Motor neuron (in vitro differentiated cells): ENCODE data around the gene PRKAR1B. TPM values are rescaled to one million over a fixed set of nuclear protein-coding genes. Genes with fewer than 3 reads are reported as not detected.

Source experiments
- ATAC-seq, 8 experiments: fragments of 200-7000 bp; cut with Tn5 transposase; replicated peaks in 6 of 8; 2 replicates each; pipeline ENCODE4 v1.8.0; 2021; ENCODE audit warnings: mild to moderate bottlenecking in 8 of 8, moderate library complexity in 8 of 8
- H3K27ac ChIP-seq, 2 donors: fragments of 250-450 bp; sonication (Bioruptor Pico); 2 replicates each; pipeline ENCODE4 v1.9.0; 2021; ENCODE audit warnings: antibody characterized with exemption in 2 of 2, mild to moderate bottlenecking in 2 of 2, moderate library complexity in 1 of 2
- H3K4me1 ChIP-seq, 2 donors: fragments of 250-450 bp; sonication (Bioruptor Pico); replicated peaks in 1 of 2; 2 replicates each; pipeline ENCODE4 v1.6.1; 2021; ENCODE audit warnings: antibody characterized with exemption in 2 of 2, mild to moderate bottlenecking in 2 of 2, moderate library complexity in 1 of 2
- H3K4me3 ChIP-seq, 5 donors: fragments of 250-450 bp; sonication (Bioruptor Pico); 2 replicates each; pipeline ENCODE4 v1.9.0; 2021; ENCODE audit warnings: antibody characterized with exemption in 5 of 5, mild to moderate bottlenecking in 5 of 5, moderate library complexity in 4 of 5
- WGBS, 10 experiments: fragments of 450-650 bp; shearing (Covaris generic); methylation state at CpG; one replicate each; pipeline ENCODE4 v1.0.0; 2022; 5-methylcytosine and 5-hydroxymethylcytosine counted together
- in situ Hi-C, 9 experiments: fragments of 400-800 bp; cut with MboI; loops; one replicate each; pipeline ENCODE4 v1.15.0; 2021; ENCODE audit warnings: low sequenced_read_pairs in 9 of 9, low pct_unique_long_range_greater_than_20kb in 2 of 9; ENCODE audit not compliant: unreplicated experiment in 9 of 9
- total RNA-seq, 8 experiments: library from RNA; unstranded; fragments of 300-600 nt; gene quantifications; 2 replicates each; pipeline versions ENCODE4 v1.2.3 to v1.2.4, GENCODE V29; 2022

The PRKAR1B gene
- total RNA-seq, 8 experiments from 2014 or later, result 14.3 to 42.2 (median 19.0) TPM

- 85 to 94% (median 92%) methylated on average over 4 to 12 of the region's 65 CpGs; no CpG with 5 or more reads in 6 of the 10 experiments for WGBS, 10 experiments
- no peak overlapping the region for H3K4me3 ChIP-seq
- no peak overlapping the region for H3K27ac ChIP-seq
- in situ Hi-C loops, result no loop called here
- no peak for ATAC-seq
- no peaks in the 10 kb centered on the region for H3K4me1 ChIP-seq
Measured at GRCh38 chr7:767941-768731, 41.1 kb upstream of the PRKAR1B start.

DNA sequence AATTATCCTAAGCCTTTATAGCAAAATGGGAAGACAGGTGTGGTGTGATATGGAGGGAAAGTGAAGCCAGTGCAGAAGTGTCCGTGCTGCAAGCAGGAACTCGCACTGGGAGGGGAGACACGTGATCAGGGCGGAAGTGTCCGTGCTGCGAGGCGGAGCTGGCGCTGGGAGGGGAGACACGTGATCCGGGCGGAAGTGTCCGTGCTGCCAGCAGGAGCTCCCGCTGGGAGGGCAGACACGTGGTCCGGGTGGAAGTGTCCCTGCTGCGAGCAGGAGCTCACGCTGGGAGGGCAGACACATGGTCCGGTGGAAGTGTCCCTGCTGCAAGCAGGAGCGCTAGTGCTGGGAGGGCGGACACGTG lies 40.5 kb upstream of the PRKAR1B start:
- 76 to 100% (median 88%) methylated on average over 1 to 12 of the region's 21 CpGs; no CpG with 5 or more reads in 7 of the 10 experiments for WGBS, 10 experiments
- peak in 2 of 8 experiments; percentile 14 to 20 for ATAC-seq
- no peak overlapping the region for H3K27ac ChIP-seq
- no peaks in the 10 kb centered on the region for H3K4me1 ChIP-seq
- in situ Hi-C loops, result no loop called here
- no peak overlapping the region for H3K4me3 ChIP-seq

DNA sequence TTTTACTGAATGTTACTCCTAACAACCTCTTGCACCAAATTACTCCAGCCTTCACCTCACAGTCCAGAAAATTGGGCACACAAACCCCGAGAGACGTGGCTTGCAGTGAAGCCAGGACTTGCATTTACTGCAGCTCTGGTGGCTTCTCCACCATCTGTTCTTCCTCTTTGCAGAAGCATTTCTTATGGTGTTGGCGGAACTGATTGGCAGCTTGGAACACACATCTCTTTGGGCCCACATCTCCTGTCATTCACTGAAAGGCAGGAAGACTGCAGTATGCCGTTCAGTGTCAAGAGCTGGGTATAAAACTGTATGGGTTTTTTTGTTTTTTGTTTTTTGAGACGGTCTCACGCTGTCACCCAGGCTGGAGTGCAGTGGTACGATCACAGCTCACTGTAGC lies 38.3 kb upstream of the PRKAR1B start:
- Histone ChIP-seq H3K27ac (no peak overlapping the region), H3K4me1 (no peaks in the 10 kb centered on the region), H3K4me3 (no peak overlapping the region)
- in situ Hi-C loops, result no loop called here
- WGBS, 10 experiments, result 91 to 100% (median 100%) methylated on average over 1 to 5 of the region's 7 CpGs; no CpG with 5 or more reads in 4 of the 10 experiments
- ATAC-seq, result no peak

DNA sequence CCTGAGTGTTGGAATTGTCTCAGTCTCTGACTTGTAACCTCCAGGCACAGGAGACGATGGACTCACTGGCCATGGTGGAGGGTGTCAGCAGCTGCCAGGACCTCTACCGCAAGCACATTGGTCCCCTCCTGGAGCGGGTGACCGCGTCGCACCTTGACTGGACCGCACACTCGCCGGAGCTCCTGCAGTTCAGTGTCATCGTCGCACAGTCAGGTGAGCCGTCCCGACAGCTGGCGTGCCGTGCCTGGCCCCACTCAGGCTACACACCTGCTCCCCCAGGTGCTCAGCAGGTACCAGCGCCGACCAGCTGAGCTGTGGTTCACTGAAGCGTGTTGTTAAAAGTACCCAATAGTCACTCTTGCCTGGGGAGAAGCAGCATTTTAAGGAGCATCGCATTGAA lies 36.7 kb upstream of the PRKAR1B start:
- Histone ChIP-seq H3K4me1 (no peaks in the 10 kb centered on the region), H3K27ac (no peak overlapping the region), H3K4me3 (no peak overlapping the region)
- in situ Hi-C loops, result no loop called here
- ATAC-seq, result no peak
- WGBS, 10 experiments, result 97 to 100% methylated on average over 3 to 6 of the region's 19 CpGs; no CpG with 5 or more reads in 8 of the 10 experiments

DNA sequence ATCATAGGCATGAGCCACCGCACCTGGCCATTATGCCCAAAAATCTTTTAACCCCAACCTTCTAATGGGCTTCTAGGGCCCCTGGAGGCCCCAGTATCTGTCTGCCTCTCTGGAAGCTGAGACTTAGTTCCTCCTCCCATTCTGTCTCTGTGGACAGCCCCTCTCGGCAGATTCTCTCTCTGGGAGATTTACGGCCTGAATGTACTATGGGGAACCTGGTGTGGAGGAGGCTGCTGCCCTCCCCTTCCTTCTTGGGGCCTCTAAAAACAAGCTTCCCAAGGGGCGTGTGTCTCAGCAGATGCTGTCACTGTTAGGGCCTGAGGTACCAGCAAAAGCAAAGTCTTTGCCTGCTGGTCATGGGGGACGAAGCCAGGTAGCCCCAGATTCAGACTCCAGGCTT lies 35.8 kb upstream of the PRKAR1B start:
- 93 to 100% (median 100%) methylated on average over 1 to 2 of the region's 5 CpGs; no CpG with 5 or more reads in 6 of the 10 experiments for WGBS, 10 experiments
- H3K4me3 ChIP-seq, result no peak overlapping the region
- H3K27ac ChIP-seq, result no peak overlapping the region
- no peaks in the 10 kb centered on the region for H3K4me1 ChIP-seq
- in situ Hi-C loops, result no loop called here
- peak in 2 of 8 experiments; percentile 8 to 43 for ATAC-seq

GRCh38 chr7:761631-762030 lies 34.5 kb upstream of the PRKAR1B start:
- Histone ChIP-seq H3K27ac (no peak overlapping the region), H3K4me3 (no peak overlapping the region), H3K4me1 (no peaks in the 10 kb centered on the region)
- in situ Hi-C loops, result no loop called here
- ATAC-seq, result no peak
- 80 to 100% (median 100%) methylated on average over 1 to 5 of the region's 11 CpGs; no CpG with 5 or more reads in 5 of the 10 experiments for WGBS, 10 experiments

- ATAC-seq, result no peak
- Histone ChIP-seq H3K27ac (no peak overlapping the region), H3K4me3 (no peak overlapping the region), H3K4me1 (no peaks in the 10 kb centered on the region)
- in situ Hi-C loops, result no loop called here
- 80 to 100% (median 99%) methylated on average over 1 to 11 of the region's 12 CpGs; no CpG with 5 or more reads in 4 of the 10 experiments for WGBS, 10 experiments
Measured at GRCh38 chr7:761101-761500, 34.0 kb upstream of the PRKAR1B start.

GRCh38 chr7:760006-760405 lies 32.9 kb upstream of the PRKAR1B start:
- no peak for ATAC-seq
- Histone ChIP-seq H3K4me1 (no peaks in the 10 kb centered on the region), H3K4me3 (no peak overlapping the region), H3K27ac (no peak overlapping the region)
- 81 to 100% (median 92%) methylated on average over 1 to 5 of the region's 16 CpGs; no CpG with 5 or more reads in 6 of the 10 experiments for WGBS, 10 experiments
- in situ Hi-C loops, result no loop called here

GRCh38 chr7:759569-759968 lies 32.5 kb upstream of the PRKAR1B start:
- no peak for ATAC-seq
- in situ Hi-C loops, result no loop called here
- WGBS, 10 experiments, result 76 to 100% (median 94%) methylated on average over 2 to 7 of the region's 8 CpGs; no CpG with 5 or more reads in 4 of the 10 experiments
- Histone ChIP-seq H3K4me1 (no peaks in the 10 kb centered on the region), H3K4me3 (no peak overlapping the region), H3K27ac (no peak overlapping the region)

GRCh38 chr7:757741-758163 lies 30.7 kb upstream of the PRKAR1B start:
- Histone ChIP-seq H3K4me1 (no peaks in the 10 kb centered on the region), H3K4me3 (no peak overlapping the region), H3K27ac (no peak overlapping the region)
- in situ Hi-C loops, result no loop called here
- WGBS, 10 experiments, result 42 to 100% (median 89%) methylated on average over 2 to 11 of the region's 19 CpGs; no CpG with 5 or more reads in 3 of the 10 experiments
- ATAC-seq, result no peak

- no peak overlapping the region for H3K27ac ChIP-seq
- WGBS, 10 experiments, result 80 to 100% (median 93%) methylated on average over 1 to 5 of the region's 35 CpGs; no CpG with 5 or more reads in 7 of the 10 experiments
- no peak overlapping the region for H3K4me3 ChIP-seq
- no peak for ATAC-seq
- in situ Hi-C loops, result no loop called here
- H3K4me1 ChIP-seq, result no peaks in the 10 kb centered on the region
Measured at GRCh38 chr7:756928-757560, 30.0 kb upstream of the PRKAR1B start.

- Histone ChIP-seq H3K27ac (no peak overlapping the region), H3K4me3 (no peak overlapping the region), H3K4me1 (no peaks in the 10 kb centered on the region)
- ATAC-seq, result no peak
- in situ Hi-C loops, result no loop called here
- 87 to 100% (median 88%) methylated on average over 1 to 11 of the region's 30 CpGs; no CpG with 5 or more reads in 7 of the 10 experiments for WGBS, 10 experiments
Measured at GRCh38 chr7:756231-756927, 29.3 kb upstream of the PRKAR1B start.

GRCh38 chr7:755413-755805 lies 28.3 kb upstream of the PRKAR1B start:
- 50 to 100% (median 90%) methylated on average over 2 to 7 of the region's 9 CpGs; no CpG with 5 or more reads in 4 of the 10 experiments for WGBS, 10 experiments
- no peak overlapping the region for H3K4me3 ChIP-seq
- no peaks in the 10 kb centered on the region for H3K4me1 ChIP-seq
- H3K27ac ChIP-seq, result no peak overlapping the region
- in situ Hi-C loops, result no loop called here
- no peak for ATAC-seq
